HG03432 (cell line): ENCODE measurements around the gene SNX32.

Experiments
- ATAC-seq: cut with Tn5 transposase; IDR thresholded peaks from one replicate; pipeline ENCODE4 v1.9.1; 2021; ENCODE audit warnings: mild to moderate bottlenecking, moderate library complexity; ENCODE audit not compliant: unreplicated experiment

The SNX32 gene

DNA sequence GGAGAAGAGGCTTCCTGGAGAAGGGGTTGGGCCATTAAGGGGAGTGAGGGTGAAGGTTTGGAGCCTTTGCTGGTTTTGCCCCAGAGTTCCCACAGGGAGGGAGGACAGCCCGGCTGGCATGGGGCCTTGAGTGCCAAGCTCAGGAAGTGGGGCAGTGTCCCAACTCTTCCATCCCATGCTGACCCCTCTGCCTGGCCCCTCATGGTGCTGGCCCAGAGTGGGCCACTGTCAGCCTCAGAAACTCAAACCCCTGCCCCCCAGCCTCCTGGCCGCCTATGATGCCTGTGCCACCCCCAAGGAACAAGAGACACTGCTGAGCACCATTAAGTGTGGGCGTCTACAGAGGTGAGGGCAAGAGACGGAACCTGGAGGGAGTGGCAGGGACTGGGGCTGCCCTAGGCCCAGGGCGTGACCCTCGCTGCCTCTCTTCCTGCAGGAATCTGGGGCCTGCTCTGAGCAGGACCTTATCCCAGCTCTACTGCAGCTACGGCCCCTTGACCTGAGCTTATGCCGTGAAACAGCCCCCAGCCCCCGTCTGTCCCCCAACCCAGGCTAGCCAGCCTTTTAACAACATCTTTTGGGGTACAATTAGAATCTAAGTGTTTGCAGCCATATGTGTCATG lies 31.9 kb downstream of the SNX32 start:
- ATAC-seq = no peak

DNA sequence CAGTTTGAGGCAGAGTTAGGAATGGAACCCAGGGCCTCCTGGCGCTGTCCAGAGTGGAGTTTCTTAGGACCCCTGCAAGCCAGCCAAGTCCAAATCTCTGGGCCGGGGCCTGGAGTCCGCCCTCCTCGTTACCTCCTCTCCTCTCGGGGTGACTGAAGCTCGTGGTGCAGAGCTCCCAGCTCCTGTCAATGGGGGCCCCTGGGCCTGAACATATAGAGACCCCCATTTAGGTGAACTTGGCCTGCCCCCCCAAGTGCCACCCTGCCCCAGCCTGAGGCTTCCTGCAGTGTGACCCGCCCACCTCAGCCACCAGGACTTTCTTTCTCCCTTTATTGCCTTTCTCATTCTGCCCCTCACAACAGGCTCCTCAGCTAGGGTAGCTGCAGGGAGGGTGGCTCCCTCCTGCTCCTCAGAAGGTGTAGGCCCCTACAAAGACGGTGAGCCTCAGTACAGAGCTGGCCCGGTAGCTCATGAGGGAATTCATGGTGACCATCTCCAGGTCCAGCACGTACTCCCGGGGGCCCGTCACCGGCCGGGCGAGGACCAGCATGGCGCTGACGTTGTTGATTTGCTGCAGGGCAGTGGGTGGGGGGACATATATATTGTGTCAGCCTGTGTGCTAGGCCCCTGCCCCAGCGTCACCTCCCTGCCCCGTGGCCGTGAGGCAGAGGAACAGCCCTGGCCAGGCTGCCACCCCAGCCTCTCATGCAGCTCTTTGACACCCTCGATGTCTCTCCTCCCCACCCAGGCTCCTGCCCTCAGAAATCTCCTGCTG lies 32.9 kb downstream of the SNX32 start:
- no peak for ATAC-seq

DNA sequence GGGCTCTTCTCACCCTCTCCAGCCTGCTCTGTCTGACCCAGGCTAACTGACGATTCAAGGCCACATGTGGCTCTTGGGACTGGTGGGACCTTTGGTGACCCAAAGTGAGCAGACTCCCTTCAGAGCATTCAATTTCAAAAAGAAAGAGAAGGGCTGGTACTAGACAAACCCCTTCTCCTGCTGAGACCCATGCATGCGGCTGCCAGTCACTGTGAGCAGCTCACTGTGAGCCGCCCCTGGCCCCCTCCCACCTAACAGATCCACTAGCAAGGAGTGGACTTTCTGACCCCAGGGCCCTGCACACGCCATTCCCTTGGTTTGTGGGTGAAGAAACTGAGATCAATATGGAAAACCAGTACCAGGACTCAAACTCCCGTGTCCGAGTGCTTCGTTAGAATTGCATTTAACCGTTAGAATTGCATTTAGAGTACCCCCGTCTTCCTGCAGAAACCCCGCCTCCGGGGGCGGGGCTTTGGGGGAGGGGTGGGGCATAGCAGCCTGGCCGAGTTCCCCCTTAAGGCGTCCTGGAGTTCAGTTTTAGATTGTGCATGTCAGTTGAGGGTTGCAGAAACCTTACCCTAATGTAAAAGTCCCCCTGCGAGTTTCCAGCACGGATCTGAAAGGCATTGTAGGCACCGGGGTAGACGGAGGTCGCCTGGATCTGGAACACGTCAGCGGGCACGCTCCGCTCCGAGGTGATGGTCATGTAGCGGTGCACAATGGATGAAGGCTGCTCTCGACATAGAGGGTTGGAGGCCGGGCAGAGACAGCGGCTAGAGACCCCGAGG lies 33.7 kb downstream of the SNX32 start:
- ATAC-seq = no peak

DNA sequence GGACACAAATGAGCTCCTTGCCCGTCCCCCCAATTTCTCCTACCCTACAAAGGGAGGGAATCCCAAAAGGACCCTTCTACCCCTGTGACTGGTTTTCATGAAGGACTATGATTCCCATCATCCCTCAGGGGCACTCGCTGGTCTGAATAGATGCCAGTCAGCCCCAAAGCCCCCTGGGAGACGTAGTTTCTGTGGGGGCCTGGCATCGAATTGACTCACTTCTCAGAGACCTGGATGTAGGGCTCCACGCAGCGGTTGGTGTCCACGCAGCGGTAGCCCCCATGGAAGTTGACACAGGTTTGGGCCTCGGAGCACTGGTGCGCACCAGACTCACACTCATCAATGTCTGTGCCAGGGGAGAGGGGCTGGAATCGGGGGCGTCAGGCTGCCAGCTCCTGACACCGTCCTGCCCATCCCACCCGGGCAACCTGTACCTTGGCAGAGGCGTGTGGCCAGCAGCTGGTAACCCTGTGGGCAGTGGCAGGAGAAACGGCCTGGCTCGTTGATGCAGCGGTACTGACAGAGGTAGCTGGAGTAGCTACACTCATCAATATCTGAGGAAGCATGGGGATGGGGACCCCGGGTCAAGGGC lies 34.4 kb downstream of the SNX32 start:
- no peak for ATAC-seq

DNA sequence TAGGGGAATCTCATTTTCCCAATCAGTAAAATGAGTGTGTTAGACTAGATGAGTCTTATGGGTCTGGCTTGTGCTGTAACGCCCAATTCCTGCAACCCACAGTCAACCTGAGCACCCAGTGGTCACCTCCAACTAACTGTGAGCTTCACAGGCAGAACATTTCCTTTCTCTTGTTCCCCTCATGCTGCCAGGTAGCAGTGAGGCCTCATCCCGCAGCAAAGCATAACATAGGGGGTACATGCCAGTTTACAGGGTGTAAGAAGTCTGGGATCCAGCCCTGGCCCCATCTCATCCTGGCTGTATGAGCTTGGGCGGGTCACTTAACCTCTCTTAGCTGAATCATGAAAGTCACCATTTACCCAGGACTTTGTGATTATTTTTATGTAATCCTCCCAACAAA lies 35.1 kb downstream of the SNX32 start:
- no peak for ATAC-seq

DNA sequence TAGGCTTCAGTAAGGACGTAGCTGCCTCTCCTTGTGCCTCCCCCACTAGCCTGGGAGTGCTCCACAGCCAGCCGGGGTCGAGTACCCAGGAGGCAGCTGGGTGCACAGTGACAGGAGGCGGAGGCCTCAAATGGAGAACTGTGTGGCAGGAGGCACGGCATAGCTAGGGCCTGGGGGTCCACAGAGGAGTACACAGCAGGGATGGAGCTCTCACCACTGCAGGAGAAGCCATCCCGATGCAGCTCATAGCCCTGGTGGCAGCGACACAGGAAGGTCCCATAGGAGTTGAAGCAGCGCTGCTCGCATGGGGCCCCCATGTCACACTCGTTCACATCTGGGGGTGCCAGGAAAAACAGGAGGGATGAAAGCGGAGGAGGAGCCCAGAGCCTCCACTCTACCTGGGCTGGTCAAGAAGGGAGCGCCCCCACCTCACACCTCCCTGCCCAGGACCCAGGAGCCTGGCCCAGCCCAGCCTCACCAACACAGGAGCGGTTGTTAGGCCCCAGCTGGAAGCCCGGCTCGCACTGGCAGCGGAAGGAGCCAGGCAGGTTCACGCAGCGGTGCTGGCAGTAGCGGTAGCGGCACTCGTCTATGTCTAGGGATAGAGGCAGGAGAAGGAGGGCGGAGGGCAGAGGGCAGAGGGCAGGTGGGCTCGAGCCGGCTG lies 36.0 kb downstream of the SNX32 start:
- no peak for ATAC-seq

DNA sequence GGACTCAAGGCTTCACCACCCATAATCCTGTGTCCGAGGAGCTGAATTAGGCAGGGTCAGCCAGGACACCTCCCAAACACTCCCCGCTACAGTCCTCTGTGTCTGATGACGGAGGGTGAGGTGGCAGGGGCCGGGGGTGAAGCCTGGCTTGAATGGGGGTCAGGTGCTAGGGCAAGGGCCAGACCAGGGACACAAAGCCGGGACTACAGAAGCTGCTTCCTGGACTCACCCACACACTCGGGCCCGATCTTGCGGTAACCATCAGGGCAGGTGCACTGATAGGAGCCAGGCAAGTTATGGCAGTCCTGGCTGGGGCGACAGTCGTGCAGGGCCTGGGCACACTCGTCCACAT lies 36.5 kb downstream of the SNX32 start:
- no peak for ATAC-seq

DNA sequence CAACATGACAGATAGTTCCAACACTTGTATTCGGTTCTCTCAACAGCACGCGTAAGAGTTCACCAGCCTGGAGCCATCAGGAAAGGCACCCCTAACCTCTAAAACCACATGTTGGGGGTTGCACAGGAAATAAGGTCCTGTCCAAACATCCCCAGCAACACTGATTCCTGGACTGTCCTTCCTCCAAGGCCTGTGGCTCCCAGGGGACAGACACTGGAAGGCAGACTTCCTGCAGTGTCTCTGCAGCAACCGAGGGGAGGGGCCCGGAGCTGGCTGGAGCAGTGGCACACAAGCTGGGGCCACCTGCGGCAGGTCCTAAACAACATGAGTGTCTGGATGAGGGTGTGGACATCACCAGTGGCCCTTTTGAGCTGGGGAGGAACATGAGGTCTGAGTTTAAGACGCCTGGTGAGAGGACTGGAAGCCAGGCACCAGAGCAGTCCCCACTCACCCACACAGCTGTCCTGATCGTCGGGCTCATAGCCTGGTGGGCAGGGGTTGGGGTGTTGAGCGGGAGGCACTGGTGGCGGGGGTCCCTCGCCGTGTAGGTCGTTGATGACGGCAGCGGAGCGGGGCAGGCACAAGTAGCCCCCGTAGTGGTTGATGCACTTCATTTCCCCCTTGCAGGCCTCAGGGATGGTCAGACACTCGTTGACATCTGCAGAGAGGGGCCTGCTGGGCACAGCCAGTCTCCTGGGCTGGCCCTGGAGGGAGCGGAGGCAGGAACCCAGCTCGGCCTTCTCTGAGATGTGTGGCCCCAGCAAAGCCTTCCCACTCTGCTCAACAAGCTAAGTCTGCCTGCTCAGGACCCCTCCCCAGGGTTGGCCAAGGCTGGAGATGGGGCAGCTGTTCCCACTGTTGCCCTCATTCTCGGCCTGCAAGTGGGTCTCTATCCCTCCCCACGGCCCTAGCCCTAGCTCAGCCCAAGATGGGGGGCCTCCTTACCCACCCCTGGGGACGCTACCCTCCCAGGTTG lies 37.2 kb downstream of the SNX32 start:
- ATAC-seq = no peak

DNA sequence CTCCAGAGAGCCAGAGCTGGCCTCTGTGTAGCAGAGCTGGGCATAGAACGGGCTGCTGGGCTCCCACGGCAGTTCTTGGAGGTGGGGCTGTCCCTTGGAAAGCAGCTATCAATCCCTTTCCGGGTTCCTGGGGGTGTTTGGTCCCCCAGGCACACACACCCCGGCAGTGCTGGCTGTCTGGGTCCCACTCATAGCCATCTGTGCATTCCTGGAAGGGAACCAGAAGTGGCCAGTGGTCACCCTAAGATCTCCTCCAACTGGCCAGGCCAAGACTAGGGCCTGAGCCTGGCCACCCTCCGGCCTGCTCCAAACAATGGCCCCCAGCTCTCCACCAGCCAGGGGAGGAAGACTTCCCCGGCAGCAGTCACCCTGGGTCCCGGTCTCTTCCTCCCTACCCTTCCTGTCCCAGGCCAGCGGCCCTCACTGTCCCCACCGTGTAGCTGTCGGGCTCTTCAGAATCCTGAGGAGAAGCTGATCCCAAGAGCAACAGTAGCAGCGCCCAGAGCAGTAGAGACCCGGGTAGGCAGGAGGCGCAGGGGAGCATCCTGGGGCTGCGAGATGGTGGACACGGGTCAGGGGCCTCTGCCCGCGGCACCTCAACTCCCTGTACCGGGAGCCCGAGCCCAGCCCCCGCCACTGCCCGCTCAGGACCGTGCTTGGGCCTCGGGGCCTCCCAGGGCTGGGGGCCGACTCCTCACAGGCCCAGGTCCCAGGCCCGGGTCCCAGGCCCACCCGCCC lies 38.2 kb downstream of the SNX32 start:
- no peak for ATAC-seq

DNA sequence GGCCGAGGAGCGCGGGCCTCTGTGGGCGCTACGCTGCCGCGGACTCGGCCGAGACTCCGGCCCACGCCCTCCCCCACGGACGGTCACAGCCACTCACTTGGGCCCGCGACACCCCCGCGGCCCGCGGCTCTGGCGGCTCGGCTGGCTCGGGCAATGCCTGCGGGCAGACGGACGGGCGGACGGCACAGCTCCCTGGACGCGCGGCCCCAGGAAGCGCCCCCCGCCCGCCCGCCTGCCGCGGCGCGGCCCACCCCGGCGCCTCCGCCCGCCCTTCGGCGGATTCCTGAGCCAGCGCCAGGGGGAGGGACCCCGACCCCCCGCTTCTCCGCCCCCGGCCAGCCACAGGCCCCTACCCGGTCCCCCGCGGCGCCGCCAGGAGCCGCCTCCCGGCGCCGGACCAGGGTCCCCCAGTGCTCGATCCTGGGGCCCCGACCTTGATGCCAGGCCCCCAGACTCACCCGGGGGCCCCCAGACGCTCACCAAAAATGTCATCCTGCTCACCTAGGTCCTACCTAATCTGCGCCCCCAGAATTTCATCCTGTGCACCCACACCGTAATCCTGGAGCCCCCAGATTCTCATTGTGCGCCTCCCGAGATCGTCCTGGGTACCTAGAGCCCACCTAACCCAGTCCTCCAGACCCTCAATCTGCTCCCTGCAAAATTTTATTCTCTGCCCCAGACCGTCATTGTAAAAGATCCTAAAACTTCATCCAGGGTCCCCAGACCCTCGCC lies 39.0 kb downstream of the SNX32 start, which contains the start of gene EFEMP2:
EFEMP2 (minus strand) TSS at position 215 of the 732 bp plus-strand sequence. CDS start 446 bp downstream, outside the sequence.
- no peak for ATAC-seq

DNA sequence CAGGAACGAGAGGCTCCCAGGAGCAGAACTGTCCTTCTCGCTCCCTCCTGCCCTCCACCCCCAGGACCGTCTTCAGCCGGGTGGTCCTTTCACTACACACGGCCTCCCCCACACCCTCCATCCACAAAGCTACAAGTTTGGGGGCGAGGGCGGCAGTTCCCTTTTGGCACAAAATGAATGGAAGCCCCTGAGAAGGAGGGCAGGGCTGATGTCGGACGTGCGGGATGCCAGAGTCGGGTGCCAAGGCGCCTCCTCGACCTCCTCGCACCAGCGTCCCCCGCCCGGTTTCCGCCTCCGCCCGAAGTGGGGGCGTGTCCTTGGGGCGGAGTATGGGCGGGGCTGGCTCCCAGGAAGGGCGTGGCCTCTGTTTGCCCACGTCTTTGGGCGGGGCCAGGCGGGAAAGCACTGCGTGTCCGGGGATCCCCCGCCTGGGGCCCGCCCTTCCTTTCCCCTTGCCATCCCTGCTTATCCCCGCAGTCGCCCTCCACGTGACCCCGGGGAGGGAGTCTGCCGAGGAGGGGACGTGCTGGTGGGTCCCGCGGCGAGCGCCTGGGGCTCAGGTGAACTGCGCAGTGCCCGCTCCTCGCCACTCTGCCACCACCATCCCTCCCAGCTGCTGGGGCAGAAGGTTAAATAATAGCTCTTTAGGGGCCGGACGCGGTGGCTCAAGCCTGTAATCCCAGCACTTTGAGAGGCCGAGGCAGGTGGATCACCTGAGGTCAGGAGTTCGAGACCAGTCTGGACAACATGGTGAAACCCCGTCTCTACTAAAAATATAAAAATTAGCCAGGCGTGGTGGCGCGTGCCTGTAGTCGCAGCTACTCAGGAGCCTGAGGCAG lies 39.8 kb downstream of the SNX32 start:
- ATAC-seq = peak; percentile 81

DNA sequence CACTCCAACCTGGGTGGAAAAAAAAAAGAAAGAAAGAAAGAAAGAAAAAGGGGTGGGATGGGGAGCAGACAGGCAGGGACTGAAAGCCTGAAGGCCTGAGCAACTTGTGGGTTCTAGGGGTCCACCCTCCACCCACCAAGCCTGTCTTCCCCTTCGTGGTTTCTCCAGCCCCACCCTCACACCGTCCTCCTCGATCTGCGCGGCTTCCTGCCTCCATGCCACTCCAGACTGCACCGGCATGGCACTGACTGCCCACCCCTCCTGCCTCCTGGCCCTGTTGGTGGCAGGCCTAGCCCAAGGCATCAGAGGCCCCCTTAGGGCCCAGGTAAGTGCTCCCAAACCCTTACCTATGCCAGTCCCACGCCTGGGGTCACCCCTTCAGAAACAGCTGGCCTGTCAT lies 45.9 kb downstream of the SNX32 start, which contains the start of gene CTSW:
CTSW (plus strand) TSS at position 221 of the 400 bp plus-strand sequence; CDS start at position 239, 18 bp downstream.
- ATAC-seq = no peak

DNA sequence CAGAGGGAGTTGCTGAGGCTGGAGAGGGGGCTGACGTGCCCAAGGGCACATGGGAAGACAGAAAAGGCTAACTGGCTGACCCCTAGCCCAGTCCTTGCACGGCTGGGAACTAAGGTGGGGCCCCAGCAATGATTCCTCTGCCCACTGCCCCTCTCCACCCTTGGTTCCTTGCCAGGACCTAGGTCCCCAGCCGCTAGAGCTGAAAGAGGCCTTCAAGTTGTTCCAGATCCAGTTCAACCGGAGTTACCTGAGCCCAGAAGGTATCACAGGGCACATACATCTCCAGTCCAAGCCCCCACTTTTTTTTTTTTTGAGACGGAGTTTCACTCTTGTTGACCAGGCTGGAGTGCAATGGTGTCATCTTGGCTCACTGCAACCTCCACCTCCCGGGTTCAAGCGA lies 46.3 kb downstream of the SNX32 start:
- ATAC-seq = no peak

DNA sequence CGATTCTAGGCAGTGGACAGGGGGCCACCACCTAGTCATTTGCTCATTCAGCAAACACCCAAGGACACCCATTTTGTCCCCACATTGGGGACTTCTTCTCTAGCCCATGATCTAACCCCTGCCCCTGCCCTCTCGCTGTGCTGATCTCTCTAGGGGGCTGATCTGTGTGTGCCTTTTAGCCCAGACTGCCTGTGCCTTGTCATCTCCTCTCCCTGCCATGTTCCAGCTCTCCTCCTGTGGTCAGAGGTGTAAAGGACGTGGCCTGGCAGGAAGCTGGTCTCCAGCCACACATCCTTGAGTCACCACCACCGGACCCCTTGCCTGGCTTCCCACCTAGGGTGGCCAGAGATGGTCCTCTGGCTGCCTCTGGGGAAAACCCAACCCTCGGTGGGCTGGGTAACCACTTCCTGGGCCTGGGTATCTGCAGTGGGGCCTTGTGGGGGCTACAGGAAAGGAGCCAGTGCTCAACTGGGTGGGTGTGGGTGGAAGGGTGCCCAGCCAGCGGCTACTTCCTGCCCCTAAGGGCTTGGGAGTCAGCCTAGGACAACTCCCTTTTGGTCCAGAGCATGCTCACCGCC lies 47.2 kb downstream of the SNX32 start:
- ATAC-seq = no peak

DNA sequence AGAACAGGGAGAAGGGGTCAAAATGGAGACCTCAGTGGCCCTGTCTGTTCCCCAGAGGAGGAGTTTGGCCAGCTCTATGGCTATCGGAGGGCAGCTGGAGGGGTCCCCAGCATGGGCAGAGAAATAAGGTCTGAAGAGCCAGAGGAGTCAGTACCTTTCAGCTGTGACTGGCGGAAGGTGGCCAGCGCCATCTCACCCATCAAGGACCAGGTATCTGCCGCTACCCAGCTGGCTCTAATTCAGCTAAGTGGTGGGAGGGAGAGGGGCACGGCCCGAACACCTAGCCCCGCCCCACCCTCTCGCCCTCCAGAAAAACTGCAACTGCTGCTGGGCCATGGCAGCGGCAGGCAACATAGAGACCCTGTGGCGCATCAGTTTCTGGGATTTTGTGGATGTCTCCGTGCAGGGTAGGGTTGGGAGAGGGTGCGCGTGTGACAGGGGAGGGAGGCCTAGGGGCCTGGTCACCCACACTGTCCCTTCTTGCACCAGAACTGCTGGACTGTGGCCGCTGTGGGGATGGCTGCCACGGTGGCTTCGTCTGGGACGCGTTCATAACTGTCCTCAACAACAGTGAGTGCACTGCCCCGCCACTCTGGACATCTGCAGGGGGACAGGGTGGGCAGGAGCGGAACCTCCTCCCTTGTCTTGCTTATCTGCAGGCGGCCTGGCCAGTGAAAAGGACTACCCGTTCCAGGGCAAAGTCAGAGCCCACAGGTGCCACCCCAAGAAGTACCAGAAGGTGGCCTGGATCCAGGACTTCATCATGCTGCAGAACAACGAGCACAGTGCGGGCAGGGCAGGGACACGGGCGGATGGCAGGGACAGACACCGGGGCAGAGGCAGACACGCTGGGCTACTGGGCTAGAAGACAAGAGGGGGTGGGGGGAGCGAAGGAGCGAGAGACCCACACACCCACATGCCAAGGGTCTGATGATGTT lies 48.6 kb downstream of the SNX32 start:
- no peak for ATAC-seq
